Panc1 (cell line): Measurements from ENCODE around the gene LARGE2.

Experiments
- CTCF ChIP-seq: fragments of 450-650 bp; IDR thresholded peaks from 2 replicates; pipeline ENCODE4 v1.5.1; 2017; ENCODE audit warnings: mild to moderate bottlenecking
- POLR2AphosphoS5 ChIP-seq: IDR thresholded peaks from 2 replicates; pipeline ENCODE4 v1.6.1; 2012; ENCODE audit warnings: mild to moderate bottlenecking, low read depth, low read length, moderate library complexity

- TF ChIP-seq POLR2AphosphoS5 (no peak), CTCF (no peak)
Measured at GRCh38 chr11:45927684-45928413, 5.4 kb downstream of the LARGE2 start.
